K562 (cell line): Measurements from ENCODE around the gene ATAD3C. TPM values are rescaled to one million over a fixed set of nuclear protein-coding genes. Genes with fewer than 3 reads are reported as not detected.

Experiments
- BCL6 ChIP-seq: fragments of 250-450 bp; sonication (Bioruptor Pico); IDR thresholded peaks from 2 replicates; pipeline ENCODE4 v1.4.0; 2020
- CBFB ChIP-seq: sonication (generic); formaldehyde crosslinking; IDR thresholded peaks from 2 replicates; pipeline ENCODE4 v1.4.0; 2020; ENCODE audit warnings: mild to moderate bottlenecking, missing genetic modification reagents
- FIP1L1 ChIP-seq: fragments of 200-400 bp; formaldehyde crosslinking; IDR thresholded peaks from 2 replicates; pipeline ENCODE4 v1.6.1; 2018; ENCODE audit warnings: mild to moderate bottlenecking, low read depth, low read length; ENCODE audit not compliant: poor library complexity, severe bottlenecking
- HCFC1 ChIP-seq: IDR thresholded peaks from 2 replicates; pipeline ENCODE4 v1.6.1; 2012; ENCODE audit warnings: low read depth, low read length, improper control_type of control experiment
- HEY1 ChIP-seq: fragments of 250-450 bp; sonication (Bioruptor Pico); IDR thresholded peaks from 2 replicates; pipeline ENCODE4 v1.5.0; 2020; ENCODE audit warnings: mild to moderate bottlenecking, moderate library complexity, borderline replicate concordance
- HNRNPK ChIP-seq: fragments of 200-400 bp; formaldehyde crosslinking; IDR thresholded peaks from one replicate; pipeline ENCODE4 v1.6.1; 2018; ENCODE audit warnings: mild to moderate bottlenecking, low read depth, low read length; ENCODE audit not compliant: poor library complexity, severe bottlenecking
- LARP7 ChIP-seq: fragments of 450-650 bp; IDR thresholded peaks from 2 replicates; pipeline ENCODE4 v1.6.1; 2016
- MCM5 ChIP-seq: fragments of 450-650 bp; IDR thresholded peaks from 2 replicates; pipeline ENCODE4 v1.6.1; 2016; ENCODE audit warnings: low read depth
- PHB2 ChIP-seq: fragments of 450-650 bp; IDR thresholded peaks from 2 replicates; pipeline ENCODE4 v1.6.1; 2017; ENCODE audit warnings: low read depth
- RNF2 ChIP-seq: sonication (generic); IDR thresholded peaks from 2 replicates; pipeline ENCODE4 v1.6.1; 2016
- SMC3 ChIP-seq: conservative IDR thresholded peaks from 2 replicates; pipeline ENCODE4 v1.6.1; 2011; ENCODE audit warnings: low read depth, low read length, improper control_type of control experiment; ENCODE audit not compliant: insufficient read depth
- TOE1 ChIP-seq, 2 experiments: fragments of 450-650 bp in 1 of 2; sonication (generic) in 1 of 2; formaldehyde crosslinking in 1 of 2; IDR thresholded peaks; 2 replicates each; pipeline versions ENCODE4 v1.7.1 to v1.8.0; 2016 to 2022; ENCODE audit warnings: borderline replicate concordance in 2 of 2, mild to moderate bottlenecking in 2 of 2, antibody characterized with exemption in 1 of 2, inconsistent platforms in 1 of 2, low read depth in 1 of 2, missing genetic modification reagents in 1 of 2, moderate library complexity in 1 of 2
- TRIM25 ChIP-seq: fragments of 450-650 bp; IDR thresholded peaks from 2 replicates; pipeline ENCODE4 v1.7.0; 2016; ENCODE audit warnings: borderline replicate concordance
- WHSC1 ChIP-seq: IDR thresholded peaks from one replicate; pipeline ENCODE4 v1.6.1; 2012; ENCODE audit warnings: low read length, control low read depth, inconsistent platforms
- ZBTB33 ChIP-seq: sonication (generic); formaldehyde crosslinking; IDR thresholded peaks from 2 replicates; pipeline ENCODE4 v1.8.1; 2023; ENCODE audit warnings: mild to moderate bottlenecking, missing genetic modification reagents
- ZKSCAN8 ChIP-seq: fragments of 200-800 bp; sonication (Bioruptor generic); IDR thresholded peaks from 2 replicates; pipeline ENCODE4 v1.6.1; 2016; ENCODE audit warnings: missing genetic modification characterization, missing compliant biosample characterization
- ZNF134 ChIP-seq: fragments of 250-450 bp; sonication (Bioruptor Pico); conservative IDR thresholded peaks from 2 replicates; pipeline ENCODE4 v1.4.0; 2020
- polyA plus RNA-seq, 8 experiments: library from polyadenylated mRNA; depleted of rRNA in 4 of 8; stranded (reverse) in 5 of 8; unstranded in 3 of 8; fragments of >200 nt; fragmentation: Nextera tagmentation in 2 of 8; fragmentation: Illumina TruSeq in 1 of 8; extraction: Ambion mirVana in 2 of 8; extraction: Trizol in 1 of 8; gene quantifications; 2 replicates each; pipeline versions ENCODE4 v1.2.1 to v1.2.3, GENCODE V29; 2011 to 2014; ENCODE audit warnings: inconsistent platforms in 1 of 8, missing spikeins in 1 of 8
- total RNA-seq, 7 experiments: library from RNA; depleted of rRNA in 6 of 7; stranded (reverse); fragments of >200 nt in 6 of 7; fragmentation: Illumina TruSeq in 2 of 7; extraction: Trizol in 2 of 7; gene quantifications; 2 replicates each; pipeline versions ENCODE4 v1.2.1 to v1.2.3, GENCODE V29; 2011 to 2021; ENCODE audit warnings: low replicate concordance in 1 of 7
- TF ChIP-seq, protein P1 (sequence below): fragments of 250-450 bp; sonication (Bioruptor Pico); IDR thresholded peaks from 2 replicates; pipeline ENCODE4 v1.9.0; 2021; ENCODE audit warnings: mild to moderate bottlenecking, inconsistent platforms
- TF ChIP-seq, protein P2 (sequence below): fragments of 250-450 bp; sonication (Bioruptor Pico); IDR thresholded peaks from 2 replicates; pipeline ENCODE4 v1.5.0; 2021; ENCODE audit warnings: mild to moderate bottlenecking, moderate library complexity

Gene ATAD3C
- total and polyA plus RNA-seq, 9 of the 15 experiments (the other 6 are each of a cell fraction or from before 2014, with no cell fraction given) = 0.03 to 0.18 TPM; not detected in 7

DNA sequence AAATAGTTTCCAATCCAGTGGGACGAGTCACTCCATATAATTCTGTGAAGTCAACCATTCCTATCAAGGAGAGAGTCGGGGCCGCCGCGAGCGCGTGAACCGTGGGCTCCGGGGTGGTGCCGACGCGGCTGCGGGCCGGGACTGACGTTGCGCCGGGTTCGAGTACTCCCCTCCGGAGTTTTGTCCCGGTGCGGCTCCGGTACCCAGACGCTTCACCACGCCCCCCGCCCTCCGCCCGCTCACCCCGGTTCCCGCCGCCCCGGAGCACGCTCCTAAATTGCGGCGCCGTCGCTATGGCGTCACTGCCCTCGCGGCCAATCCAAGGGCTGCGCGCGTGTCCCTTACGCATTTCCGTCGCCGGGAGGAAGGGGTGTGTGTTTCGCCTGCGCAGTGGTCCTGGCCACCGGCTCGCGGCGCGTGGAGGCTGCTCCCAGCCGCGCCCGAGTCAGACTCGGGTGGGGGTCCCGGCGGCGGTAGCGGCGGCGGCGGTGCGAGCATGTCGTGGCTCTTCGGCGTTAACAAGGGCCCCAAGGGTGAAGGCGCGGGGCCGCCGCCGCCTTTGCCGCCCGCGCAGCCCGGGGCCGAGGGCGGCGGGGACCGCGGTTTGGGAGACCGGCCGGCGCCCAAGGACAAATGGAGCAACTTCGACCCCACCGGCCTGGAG lies 22.0 kb downstream of the ATAD3C start, which contains the start of gene ATAD3B (continued):
- peak; percentile 50; the same call in 1 of the 2 replicates for TF ChIP-seq ZBTB33 (CRISPR knock-in tag)
- no peak for TF ChIP-seq CBFB (CRISPR knock-in tag)
- no peak for TF ChIP-seq PHB2
- TF ChIP-seq, protein P1, sequence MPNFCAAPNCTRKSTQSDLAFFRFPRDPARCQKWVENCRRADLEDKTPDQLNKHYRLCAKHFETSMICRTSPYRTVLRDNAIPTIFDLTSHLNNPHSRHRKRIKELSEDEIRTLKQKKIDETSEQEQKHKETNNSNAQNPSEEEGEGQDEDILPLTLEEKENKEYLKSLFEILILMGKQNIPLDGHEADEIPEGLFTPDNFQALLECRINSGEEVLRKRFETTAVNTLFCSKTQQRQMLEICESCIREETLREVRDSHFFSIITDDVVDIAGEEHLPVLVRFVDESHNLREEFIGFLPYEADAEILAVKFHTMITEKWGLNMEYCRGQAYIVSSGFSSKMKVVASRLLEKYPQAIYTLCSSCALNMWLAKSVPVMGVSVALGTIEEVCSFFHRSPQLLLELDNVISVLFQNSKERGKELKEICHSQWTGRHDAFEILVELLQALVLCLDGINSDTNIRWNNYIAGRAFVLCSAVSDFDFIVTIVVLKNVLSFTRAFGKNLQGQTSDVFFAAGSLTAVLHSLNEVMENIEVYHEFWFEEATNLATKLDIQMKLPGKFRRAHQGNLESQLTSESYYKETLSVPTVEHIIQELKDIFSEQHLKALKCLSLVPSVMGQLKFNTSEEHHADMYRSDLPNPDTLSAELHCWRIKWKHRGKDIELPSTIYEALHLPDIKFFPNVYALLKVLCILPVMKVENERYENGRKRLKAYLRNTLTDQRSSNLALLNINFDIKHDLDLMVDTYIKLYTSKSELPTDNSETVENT (CRISPR knock-in tag) = peak; percentile 69; the same call in 1 of the 2 replicates
- TF ChIP-seq HNRNPK = no peak
- TF ChIP-seq ZNF134 (CRISPR knock-in tag) = no peak
- TF ChIP-seq LARP7 = no peak
- no peak for TF ChIP-seq BCL6 (CRISPR knock-in tag)
- no peak for TF ChIP-seq WHSC1
- TF ChIP-seq TOE1 (IDR thresholded peaks at IDR 0.05; ENCODE audit: borderline replicate concordance) = peak; percentile 48; the same call in 1 of the 2 replicates
- TF ChIP-seq TOE1 (CRISPR knock-in tag; IDR thresholded peaks at IDR 0.05; ENCODE audit: borderline replicate concordance, low read depth) = 0 out of 2 replicates have a peak, but pooled peaks have one; percentile 23
- no peak for TF ChIP-seq ZKSCAN8 (CRISPR knock-in tag)
- peak; percentile 87 for TF ChIP-seq HCFC1
- no peak for TF ChIP-seq FIP1L1
- TF ChIP-seq RNF2 = 0 out of 2 replicates have a peak, but pooled peaks have one; percentile 40
- no peak for TF ChIP-seq MCM5
- TF ChIP-seq SMC3 = no peak
- TF ChIP-seq HEY1 (CRISPR knock-in tag) = no peak
- TF ChIP-seq TRIM25 = no peak
- TF ChIP-seq, protein P2, sequence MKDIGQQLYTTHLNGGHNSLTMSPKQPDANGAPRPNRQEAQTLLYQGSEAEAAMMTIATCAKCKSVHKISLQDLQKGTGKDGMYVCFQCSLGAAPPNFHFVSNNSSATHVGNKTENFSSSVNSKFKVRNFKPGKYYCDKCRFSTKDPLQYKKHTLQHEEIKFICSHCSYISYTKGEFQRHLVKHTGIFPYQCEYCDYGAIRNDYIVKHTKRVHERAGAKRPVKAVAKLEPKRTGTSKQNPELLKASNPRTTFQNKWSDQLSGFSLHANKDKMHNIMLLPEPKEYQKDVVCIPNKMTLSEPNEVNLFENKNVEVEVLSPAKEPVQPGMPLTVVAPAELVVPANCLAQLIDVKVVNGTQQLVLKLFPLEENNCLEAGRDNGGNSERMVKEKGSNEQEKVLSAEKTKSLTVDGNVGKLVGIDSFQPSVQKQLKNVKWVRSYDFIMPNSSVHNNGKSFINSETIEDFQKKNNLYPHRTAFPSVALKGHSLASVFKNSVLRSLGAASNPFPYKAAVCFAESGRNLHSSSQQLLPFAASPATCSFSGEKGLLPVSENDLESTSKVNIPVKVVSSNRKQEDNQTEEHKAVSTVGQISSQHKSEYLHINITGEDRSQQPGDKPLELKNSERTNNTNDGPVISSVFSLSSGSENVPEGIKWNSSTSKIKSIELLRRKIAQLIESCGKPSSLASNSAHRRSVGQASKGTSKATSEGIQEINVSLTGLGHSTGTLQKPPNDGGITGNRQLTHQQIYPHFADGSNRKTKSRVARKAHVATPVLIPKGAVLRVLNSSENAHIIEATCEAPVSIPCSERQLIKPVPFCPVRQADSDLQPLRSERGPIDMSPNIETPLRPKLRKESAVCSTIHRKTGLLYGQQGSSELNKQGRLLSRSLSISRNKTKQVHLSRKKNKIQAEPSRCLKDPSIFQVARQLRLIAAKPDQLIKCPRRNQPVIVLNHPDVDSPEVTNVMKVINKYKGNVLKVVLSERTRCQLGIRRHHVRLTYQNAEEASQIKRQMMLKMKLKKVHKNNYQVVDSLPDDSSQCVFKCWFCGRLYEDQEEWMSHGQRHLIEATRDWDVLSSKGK (CRISPR knock-in tag) = no peak
